HepG2 (cell line): ENCODE data around the gene TUBB4B. TPM values are rescaled to one million over a fixed set of nuclear protein-coding genes. Genes with fewer than 3 reads are reported as not detected.
A peak's percentile ranks its signal among the peaks of the same experiment; 100 is the strongest.

Experiments used
- ARID5B ChIP-seq: IDR thresholded peaks from 2 replicates; pipeline ENCODE4 v1.4.0; 2020; ENCODE audit warnings: mild to moderate bottlenecking, missing genetic modification reagents
- CHD4 ChIP-seq: fragments of 200-600 bp; sonication (generic); IDR thresholded peaks from 2 replicates; pipeline ENCODE4 v1.7.0; 2017; ENCODE audit warnings: mild to moderate bottlenecking, low read length, borderline replicate concordance
- DMAP1 ChIP-seq: IDR thresholded peaks from 2 replicates; pipeline ENCODE4 v1.6.1; 2016
- ELF1 ChIP-seq: sonication (generic); formaldehyde crosslinking; IDR thresholded peaks from 2 replicates; pipeline ENCODE4 v1.4.0; 2020; ENCODE audit warnings: missing genetic modification reagents
- ETV5 ChIP-seq: IDR thresholded peaks from 2 replicates; pipeline ENCODE4 v1.6.1; 2018; ENCODE audit warnings: missing biosample characterization, missing genetic modification reagents, inconsistent platforms, borderline replicate concordance
- FOXM1 ChIP-seq: sonication (generic); formaldehyde crosslinking; IDR thresholded peaks from 2 replicates; pipeline ENCODE4 v1.5.0; 2020; ENCODE audit warnings: missing genetic modification reagents
- MIER3 ChIP-seq: IDR thresholded peaks from 2 replicates; pipeline ENCODE4 v1.6.1; 2016; ENCODE audit warnings: missing compliant biosample characterization, borderline replicate concordance
- MZF1 ChIP-seq: sonication (generic); formaldehyde crosslinking; IDR thresholded peaks from 2 replicates; pipeline ENCODE4 v1.8.1; 2023; ENCODE audit warnings: mild to moderate bottlenecking, missing genetic modification reagents, borderline replicate concordance
- RARA ChIP-seq: IDR thresholded peaks from 2 replicates; pipeline ENCODE4 v1.6.1; 2016; ENCODE audit warnings: missing genetic modification reagents, missing compliant biosample characterization
- RBFOX2 ChIP-seq: fragments of 200-400 bp; formaldehyde crosslinking; IDR thresholded peaks from 2 replicates; pipeline ENCODE4 v1.6.1; 2017; ENCODE audit warnings: low read depth, mild to moderate bottlenecking, low read length
- SAP130 ChIP-seq: IDR thresholded peaks from 2 replicates; pipeline ENCODE4 v1.6.1; 2016; ENCODE audit warnings: low read depth
- SKIL ChIP-seq: sonication (generic); formaldehyde crosslinking; IDR thresholded peaks from 2 replicates; pipeline ENCODE4 v1.8.0; 2022; ENCODE audit warnings: missing genetic modification reagents, mild to moderate bottlenecking, moderate library complexity, borderline replicate concordance
- SOX13 ChIP-seq, 3 experiments: fragments of 450-650 bp in 1 of 3; sonication (generic) in 1 of 3; formaldehyde crosslinking in 1 of 3; IDR thresholded peaks in 2 of 3; conservative IDR thresholded peaks in 1 of 3; 2 replicates each; pipeline versions ENCODE4 v1.5.0 to v1.6.1; 2016 to 2020; ENCODE audit warnings: antibody characterized with exemption in 1 of 3, mild to moderate bottlenecking in 1 of 3, missing compliant biosample characterization in 1 of 3, missing genetic modification reagents in 1 of 3, moderate library complexity in 1 of 3
- SP1 ChIP-seq, 2 experiments: fragments of 450-650 bp in 1 of 2; sonication (generic) in 1 of 2; formaldehyde crosslinking in 1 of 2; IDR thresholded peaks; 2 replicates each; pipeline versions ENCODE4 v1.4.0 to v1.6.1; 2016 to 2020; ENCODE audit warnings: missing genetic modification reagents in 1 of 2
- TP53 ChIP-seq: sonication (generic); formaldehyde crosslinking; conservative IDR thresholded peaks from 2 replicates; pipeline ENCODE4 v1.4.0; 2020; ENCODE audit warnings: missing genetic modification reagents
- ZNF362 ChIP-seq: sonication (generic); formaldehyde crosslinking; IDR thresholded peaks from 2 replicates; pipeline ENCODE4 v1.4.0; 2020; ENCODE audit warnings: missing genetic modification reagents, mild to moderate bottlenecking, borderline replicate concordance
- ZNF580 ChIP-seq: IDR thresholded peaks from 2 replicates; pipeline ENCODE4 v1.6.1; 2016; ENCODE audit warnings: low read depth, borderline replicate concordance
- polyA plus RNA-seq, 8 experiments: library from polyadenylated mRNA; depleted of rRNA in 3 of 8; stranded (reverse) in 7 of 8; unstranded in 1 of 8; fragments of >200 nt; fragmentation: Illumina TruSeq in 4 of 8; extraction: Trizol in 4 of 8; gene quantifications; 2 replicates each; pipeline versions ENCODE4 v1.2.1 to v1.2.3, GENCODE V29; 2011 to 2016; ENCODE audit warnings: low read depth in 4 of 8, missing spikeins in 1 of 8, mixed read lengths in 1 of 8; ENCODE audit not compliant: insufficient read depth in 1 of 8
- total RNA-seq, 5 experiments: library from RNA; depleted of rRNA; stranded (reverse); fragments of >200 nt; fragmentation: Illumina TruSeq; extraction: Trizol; gene quantifications; 2 replicates each; pipeline ENCODE4 v1.2.3, GENCODE V29; 2016; ENCODE audit warnings: low read depth in 1 of 5

TUBB4B gene
- total and polyA plus RNA-seq, 2 of the 13 experiments (the other 11 are each of a cell fraction or from before 2014, with no cell fraction given) = 182 to 412 TPM

- no peak for TF ChIP-seq SOX13 (IDR thresholded peaks at IDR 0.05)
- peak in 1 of 2 experiments; percentile 52; a peak in 2 of 4 replicates for TF ChIP-seq SOX13 (CRISPR knock-in tag; conservative IDR thresholded peaks at IDR 0.05 in 1 of 2, IDR thresholded peaks at IDR 0.05 in 1 of 2)
- TF ChIP-seq ETV5 (CRISPR knock-in tag) = peak; percentile 85
- TF ChIP-seq ARID5B = peak; percentile 63
- 0 out of 2 replicates have a peak, but pooled peaks have one; percentile 24 for TF ChIP-seq MIER3
- no peak for TF ChIP-seq FOXM1 (CRISPR knock-in tag)
- TF ChIP-seq RARA (CRISPR knock-in tag) = peak; percentile 34; the same call in 1 of the 2 replicates
- peak; percentile 87 for TF ChIP-seq RBFOX2
- TF ChIP-seq CHD4 = no peak
- peak; percentile 70; the same call in 1 of the 2 replicates for TF ChIP-seq DMAP1
- 0 out of 2 replicates have a peak, but pooled peaks have one; percentile 54 for TF ChIP-seq MZF1 (CRISPR knock-in tag)
- TF ChIP-seq ELF1 = peak; percentile 91
- 0 out of 2 replicates have a peak, but pooled peaks have one; percentile 57 for TF ChIP-seq ZNF580 (CRISPR knock-in tag)
- no peak; the same call in 1 of the 2 replicates for TF ChIP-seq SKIL (CRISPR knock-in tag)
- TF ChIP-seq TP53 (CRISPR knock-in tag) = no peak
- TF ChIP-seq SAP130 = peak; percentile 96
- no peak for TF ChIP-seq SP1 (IDR thresholded peaks at IDR 0.05)
- peak; percentile 72 for TF ChIP-seq SP1 (CRISPR knock-in tag; IDR thresholded peaks at IDR 0.05)
- no peak for TF ChIP-seq ZNF362
These were observed 36.4 kb downstream of the TUBB4B start, which contains the start of gene TOR4A (continued) for GRCh38 chr9:137277329-137278041.
